Cardiac septum (tissue), 1 donor: ENCODE data around the gene VPS4A. TPM values are rescaled to one million over a fixed set of nuclear protein-coding genes. Genes with fewer than 3 reads are reported as not detected.

Experiments used
- DNase-seq: peaks from one replicate; pipeline ENCODE4 v3.0.0-alpha.2; 2020; ENCODE audit warnings: low spot score
- intact Hi-C: fragments of 100-400 bp; cut with DNase I; formaldehyde crosslinking; loops from one replicate; pipeline ENCODE4 v1.14.0; 2022
- total RNA-seq: library from RNA; stranded (reverse); fragmentation: NEBNext Ultra II Directional; extraction: Animal tissue kit (Norgen Biotek cat#: 25700); gene quantifications from one replicate; pipeline ENCODE4 v1.2.1, GENCODE V29; 2021
- donor health status: DM: no; HTN: no; CAD: no.

VPS4A gene
- total RNA-seq, 1 donor from 2014 or later: 27.1 TPM

GRCh38 chr16:69324013-69324531 is 12.9 kb downstream of the VPS4A start:
- intact Hi-C loops: no loop called here
- DNase-seq: no peak

GRCh38 chr16:69324585-69325253 is 13.6 kb downstream of the VPS4A start:
- intact Hi-C loops: no loop called here
- no peak for DNase-seq

- no peak for DNase-seq
- intact Hi-C loops: no loop called here
These were observed 14.6 kb downstream of the VPS4A start for GRCh38 chr16:69325784-69326171.

DNA sequence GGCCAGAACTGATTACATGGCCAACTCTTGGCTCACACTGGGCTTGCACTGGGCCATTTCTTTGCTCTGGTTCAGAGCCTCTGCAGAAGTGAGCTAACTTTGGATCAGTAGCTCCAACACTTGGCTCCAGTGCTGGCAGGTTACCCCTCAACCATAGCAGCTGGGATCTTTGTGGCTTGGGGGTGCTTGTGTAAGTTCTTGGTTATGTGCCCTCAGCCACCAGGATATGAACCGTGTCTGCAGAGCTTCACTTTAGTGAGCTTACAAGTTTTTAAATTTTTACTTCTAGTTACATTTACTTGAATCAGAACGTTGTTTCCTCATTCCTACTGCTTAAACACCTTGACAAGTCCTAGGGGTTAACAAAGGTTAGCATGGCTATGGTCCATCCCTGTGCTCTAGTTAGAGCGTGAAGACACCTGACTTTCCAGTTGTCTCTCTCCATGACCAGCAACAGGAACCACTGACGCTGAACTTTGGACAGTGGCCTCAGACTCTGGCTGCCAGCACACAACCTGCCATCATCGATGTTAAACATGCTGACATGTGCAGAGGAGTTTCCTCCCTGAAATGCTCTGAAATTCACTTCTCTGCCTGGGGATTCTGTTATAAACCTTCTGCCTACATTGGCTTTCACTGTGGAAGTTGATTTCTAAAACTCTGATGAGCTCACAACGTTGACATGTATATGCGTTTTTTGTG is 15.2 kb downstream of the VPS4A start:
- DNase-seq: no peak
- intact Hi-C loops: no loop called here

DNA sequence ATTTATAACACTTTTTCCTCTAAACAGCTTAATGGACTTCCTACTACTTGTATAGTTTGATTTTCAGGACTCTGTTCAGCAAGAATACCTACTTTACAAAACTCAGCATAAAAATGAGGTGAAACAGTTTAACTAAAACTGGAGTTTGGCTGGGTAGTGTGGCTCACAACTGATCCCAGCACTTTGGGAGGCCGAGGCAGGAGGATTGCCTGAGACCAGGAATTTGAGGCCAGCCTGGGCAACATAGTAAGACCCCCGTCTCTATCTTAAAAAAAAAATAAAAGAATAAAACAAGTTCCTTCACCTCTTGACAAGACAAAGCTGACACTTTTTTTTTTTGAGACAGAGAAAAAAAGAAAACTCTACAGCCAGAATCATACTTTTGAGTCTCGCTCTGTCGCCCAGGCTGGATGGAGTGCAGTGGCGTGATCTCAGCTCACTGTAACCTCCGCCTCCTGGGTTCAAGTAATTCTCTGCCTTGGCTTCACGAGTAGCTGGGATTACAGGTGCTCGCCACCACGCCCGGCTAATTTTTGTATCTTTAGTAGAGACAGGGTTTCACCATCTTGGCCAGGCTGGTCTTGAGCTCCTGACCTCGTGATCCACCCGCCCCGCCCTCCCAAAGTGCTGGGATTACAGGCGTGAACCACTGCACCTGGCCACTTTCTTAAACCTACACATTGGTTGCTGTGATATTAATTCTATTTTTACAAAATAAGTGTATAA is 16.6 kb downstream of the VPS4A start:
- intact Hi-C loops: loop anchor here (1.0 kb wide), 1 partner anchor 16 kb away; the partner anchor contains the start of gene VPS4A
- DNase-seq: no peak

- DNase-seq: peak; percentile 26
- intact Hi-C loops: loop anchor here (1.0 kb wide), 1 partner anchor 18 kb away; the partner anchor contains the start of gene VPS4A
These were observed 17.7 kb downstream of the VPS4A start for GRCh38 chr16:69328854-69329316.

DNA sequence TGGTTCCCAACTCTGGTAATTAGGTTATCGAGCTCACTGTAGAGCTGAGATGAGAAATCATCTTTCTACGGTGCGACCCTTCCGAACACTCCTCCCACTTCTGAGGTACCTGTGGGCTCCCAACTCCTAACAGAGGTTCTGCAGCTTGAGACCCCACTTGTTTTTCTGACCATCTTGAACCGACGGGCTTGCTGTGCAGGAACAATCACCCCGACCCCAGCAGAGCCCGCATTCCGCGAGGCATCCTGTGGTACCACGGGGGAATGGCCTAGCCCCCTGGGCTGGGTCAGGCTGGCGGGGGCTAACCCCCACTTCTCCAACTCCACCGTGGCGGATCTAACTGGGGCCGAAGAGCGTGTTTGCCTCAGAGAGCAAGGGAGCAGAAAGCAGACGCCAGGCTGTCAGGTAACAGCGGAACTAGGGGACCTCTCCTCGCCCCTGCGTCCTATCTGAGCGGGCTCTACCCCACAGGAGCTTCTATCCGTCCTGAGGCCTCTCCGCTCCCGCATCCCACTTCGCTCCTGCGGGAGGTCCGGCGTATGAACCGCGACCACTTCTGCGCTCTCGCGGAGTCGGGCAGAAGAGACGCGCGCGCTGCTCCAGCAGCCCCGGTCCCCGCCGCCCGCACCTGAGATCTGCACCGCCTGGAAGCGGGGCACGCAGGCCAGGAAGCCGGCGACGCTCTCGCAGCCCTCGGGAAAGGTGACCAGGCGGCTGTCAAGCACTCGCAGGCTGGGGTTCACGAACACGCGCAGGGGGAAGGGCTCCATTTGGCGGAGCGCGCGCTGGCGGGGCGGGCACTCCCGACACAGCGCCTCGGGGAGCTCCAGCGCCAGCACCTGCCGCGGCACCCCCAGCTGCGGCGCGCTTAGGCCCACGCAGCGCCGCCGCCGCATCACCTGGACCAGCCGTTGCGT is 18.5 kb downstream of the VPS4A start:
- DNase-seq: peak; percentile 76
- intact Hi-C loops: loop anchor here (1.0 kb wide), 1 partner anchor 10 kb away; the partner anchor contains the start of genes COG8 and NIP7

DNA sequence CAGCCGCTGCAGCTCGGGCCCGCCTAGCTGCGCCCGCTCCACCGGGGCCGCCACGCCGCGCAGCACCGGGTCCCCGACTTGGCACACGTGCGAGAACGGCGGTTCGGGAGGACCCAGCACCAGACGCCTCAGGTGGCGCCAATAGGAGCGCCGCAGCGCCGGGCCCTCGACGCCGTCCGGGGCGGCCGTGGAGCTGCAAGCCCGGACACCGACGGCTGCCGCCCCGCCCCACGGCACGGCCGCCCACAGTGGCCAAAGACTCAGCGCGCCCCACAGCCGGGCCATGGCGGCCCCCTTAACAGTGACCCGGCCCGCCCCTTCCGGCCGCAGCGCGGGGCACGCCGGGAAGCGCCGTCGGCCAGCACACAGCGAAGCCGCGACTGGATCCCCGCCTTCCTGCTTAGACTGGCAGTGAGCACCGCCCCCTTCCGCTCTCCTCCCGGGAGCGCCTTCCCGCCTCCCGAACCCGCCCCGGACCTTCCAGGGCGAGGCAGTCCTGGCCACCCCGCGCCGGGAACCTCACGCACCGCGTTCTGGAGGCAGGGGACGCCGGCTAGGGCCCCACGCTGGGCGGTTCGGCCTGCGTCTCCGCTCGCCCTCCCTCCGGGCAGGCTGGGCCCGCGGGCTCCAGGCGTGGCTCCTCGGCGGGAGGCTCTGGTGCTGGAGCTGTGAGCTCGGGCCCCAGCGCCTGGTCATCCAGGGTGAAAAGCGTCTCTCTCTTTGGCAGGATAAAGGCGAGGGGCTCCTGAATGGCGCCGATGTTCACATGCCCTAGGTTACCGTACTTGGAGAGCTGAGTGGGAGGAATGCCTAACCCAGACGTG is 19.3 kb downstream of the VPS4A start, which contains the start of gene PDF:
Gene PDF, minus strand, starts transcription at position 303 of the 824 bp plus-strand sequence. Its CDS starts 18 bp downstream, at position 285.
- intact Hi-C loops: loop anchor here (1.0 kb wide), 1 partner anchor 9 kb away; the partner anchor contains the start of genes COG8 and NIP7
- peak; percentile 98 for DNase-seq

- no peak for DNase-seq
- intact Hi-C loops: loop anchor here (5.0 kb wide), 1 partner anchor 53 kb away; the partner anchor contains the start of gene TERF2
These were observed 23.5 kb downstream of the VPS4A start for GRCh38 chr16:69334696-69335095.

- intact Hi-C loops: loop anchor here (1.0 to 5.0 kb wide), 3 partner anchors 8 to 49 kb away; partner anchors contain the start of genes PDF, TERF2 and VPS4A
- peak; percentile 74 for DNase-seq
These were observed 27.6 kb downstream of the VPS4A start for GRCh38 chr16:69338557-69339288.

GRCh38 chr16:69339289-69340094 is 28.3 kb downstream of the VPS4A start, which contains the start of the genes COG8 and NIP7:
Gene COG8 (minus strand): TSS chr16:69339564. CDS start chr16:69339552, 12 bp downstream.
Gene NIP7 (plus strand): TSS chr16:69339772. CDS start chr16:69339830, 58 bp downstream.
- DNase-seq: peak; percentile 96
- intact Hi-C loops: loop anchor here (1.0 to 5.0 kb wide), 3 partner anchors 9 to 48 kb away; partner anchors contain the start of genes PDF, TERF2 and VPS4A

GRCh38 chr16:69340095-69340644 is 29.0 kb downstream of the VPS4A start:
- intact Hi-C loops: no loop called here
- DNase-seq: no peak

- intact Hi-C loops: no loop called here
- no peak for DNase-seq
These were observed 33.0 kb downstream of the VPS4A start for GRCh38 chr16:69344171-69344570.

GRCh38 chr16:69345923-69346322 is 34.8 kb downstream of the VPS4A start:
- intact Hi-C loops: no loop called here
- no peak for DNase-seq

DNA sequence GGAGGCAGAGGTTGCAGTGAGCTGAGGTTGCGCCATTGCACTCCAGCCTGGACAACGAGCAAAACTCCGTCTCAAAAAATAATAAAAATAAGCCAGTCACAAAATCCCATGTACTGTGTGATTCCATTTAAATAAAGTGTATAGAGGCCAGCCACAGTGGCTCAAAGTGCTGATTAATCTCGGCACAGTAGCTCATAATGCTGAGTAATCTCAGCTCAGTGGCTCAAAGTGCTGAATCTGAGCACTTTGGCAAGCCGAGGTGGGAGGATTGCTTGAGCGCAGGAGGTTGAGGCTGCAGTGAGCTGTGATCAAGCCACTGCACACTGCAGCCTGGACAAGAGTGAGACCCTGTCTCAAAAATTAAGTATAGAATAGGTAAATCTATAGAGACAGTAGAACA is 35.5 kb downstream of the VPS4A start:
- intact Hi-C loops: no loop called here
- DNase-seq: no peak

- DNase-seq: no peak
- intact Hi-C loops: no loop called here
These were observed 37.1 kb downstream of the VPS4A start for GRCh38 chr16:69348222-69348621.
